Measurements from ENCODE around the gene IL1RL2.

DNA sequence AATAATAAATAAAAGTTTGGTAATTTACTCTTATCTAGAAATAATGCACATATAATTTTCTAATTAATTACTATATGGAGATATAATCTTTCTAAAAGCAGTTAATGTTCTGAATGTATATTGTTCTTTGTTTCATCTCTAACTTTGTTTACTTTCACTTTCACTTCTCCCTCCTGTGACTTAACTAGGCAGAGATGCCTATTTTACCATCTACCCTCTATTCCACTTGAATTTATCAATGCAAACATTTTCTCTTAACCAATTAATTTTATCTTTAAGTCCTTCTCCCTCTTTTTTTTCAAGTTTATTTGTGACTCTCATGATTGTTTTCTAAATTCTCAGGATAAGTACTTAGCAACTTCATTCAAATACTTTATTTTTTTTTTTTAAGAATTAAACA lies 69.5 kb downstream of the IL1RL2 start:
- TF ChIP-seq, protein P1, sequence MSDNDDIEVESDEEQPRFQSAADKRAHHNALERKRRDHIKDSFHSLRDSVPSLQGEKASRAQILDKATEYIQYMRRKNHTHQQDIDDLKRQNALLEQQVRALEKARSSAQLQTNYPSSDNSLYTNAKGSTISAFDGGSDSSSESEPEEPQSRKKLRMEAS (IDR thresholded peaks at IDR 0.05), result no peak
- TF ChIP-seq, protein P2, sequence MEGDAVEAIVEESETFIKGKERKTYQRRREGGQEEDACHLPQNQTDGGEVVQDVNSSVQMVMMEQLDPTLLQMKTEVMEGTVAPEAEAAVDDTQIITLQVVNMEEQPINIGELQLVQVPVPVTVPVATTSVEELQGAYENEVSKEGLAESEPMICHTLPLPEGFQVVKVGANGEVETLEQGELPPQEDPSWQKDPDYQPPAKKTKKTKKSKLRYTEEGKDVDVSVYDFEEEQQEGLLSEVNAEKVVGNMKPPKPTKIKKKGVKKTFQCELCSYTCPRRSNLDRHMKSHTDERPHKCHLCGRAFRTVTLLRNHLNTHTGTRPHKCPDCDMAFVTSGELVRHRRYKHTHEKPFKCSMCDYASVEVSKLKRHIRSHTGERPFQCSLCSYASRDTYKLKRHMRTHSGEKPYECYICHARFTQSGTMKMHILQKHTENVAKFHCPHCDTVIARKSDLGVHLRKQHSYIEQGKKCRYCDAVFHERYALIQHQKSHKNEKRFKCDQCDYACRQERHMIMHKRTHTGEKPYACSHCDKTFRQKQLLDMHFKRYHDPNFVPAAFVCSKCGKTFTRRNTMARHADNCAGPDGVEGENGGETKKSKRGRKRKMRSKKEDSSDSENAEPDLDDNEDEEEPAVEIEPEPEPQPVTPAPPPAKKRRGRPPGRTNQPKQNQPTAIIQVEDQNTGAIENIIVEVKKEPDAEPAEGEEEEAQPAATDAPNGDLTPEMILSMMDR (IDR thresholded peaks at IDR 0.05; ENCODE audit: low read depth, low read length, missing input control), result no peak
- no peak for TF ChIP-seq SP1 (IDR thresholded peaks at IDR 0.05)
- TF ChIP-seq RAD21 (IDR thresholded peaks at IDR 0.05), result no peak
- no peak for TF ChIP-seq TAF1 (conservative IDR thresholded peaks at IDR 0.05)
- TF ChIP-seq, protein P3, sequence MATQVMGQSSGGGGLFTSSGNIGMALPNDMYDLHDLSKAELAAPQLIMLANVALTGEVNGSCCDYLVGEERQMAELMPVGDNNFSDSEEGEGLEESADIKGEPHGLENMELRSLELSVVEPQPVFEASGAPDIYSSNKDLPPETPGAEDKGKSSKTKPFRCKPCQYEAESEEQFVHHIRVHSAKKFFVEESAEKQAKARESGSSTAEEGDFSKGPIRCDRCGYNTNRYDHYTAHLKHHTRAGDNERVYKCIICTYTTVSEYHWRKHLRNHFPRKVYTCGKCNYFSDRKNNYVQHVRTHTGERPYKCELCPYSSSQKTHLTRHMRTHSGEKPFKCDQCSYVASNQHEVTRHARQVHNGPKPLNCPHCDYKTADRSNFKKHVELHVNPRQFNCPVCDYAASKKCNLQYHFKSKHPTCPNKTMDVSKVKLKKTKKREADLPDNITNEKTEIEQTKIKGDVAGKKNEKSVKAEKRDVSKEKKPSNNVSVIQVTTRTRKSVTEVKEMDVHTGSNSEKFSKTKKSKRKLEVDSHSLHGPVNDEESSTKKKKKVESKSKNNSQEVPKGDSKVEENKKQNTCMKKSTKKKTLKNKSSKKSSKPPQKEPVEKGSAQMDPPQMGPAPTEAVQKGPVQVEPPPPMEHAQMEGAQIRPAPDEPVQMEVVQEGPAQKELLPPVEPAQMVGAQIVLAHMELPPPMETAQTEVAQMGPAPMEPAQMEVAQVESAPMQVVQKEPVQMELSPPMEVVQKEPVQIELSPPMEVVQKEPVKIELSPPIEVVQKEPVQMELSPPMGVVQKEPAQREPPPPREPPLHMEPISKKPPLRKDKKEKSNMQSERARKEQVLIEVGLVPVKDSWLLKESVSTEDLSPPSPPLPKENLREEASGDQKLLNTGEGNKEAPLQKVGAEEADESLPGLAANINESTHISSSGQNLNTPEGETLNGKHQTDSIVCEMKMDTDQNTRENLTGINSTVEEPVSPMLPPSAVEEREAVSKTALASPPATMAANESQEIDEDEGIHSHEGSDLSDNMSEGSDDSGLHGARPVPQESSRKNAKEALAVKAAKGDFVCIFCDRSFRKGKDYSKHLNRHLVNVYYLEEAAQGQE (IDR thresholded peaks at IDR 0.05), result no peak
- no peak for TF ChIP-seq GABPA (IDR thresholded peaks at IDR 0.05 in 1 of 2, conservative IDR thresholded peaks at IDR 0.05 in 1 of 2)
- no peak for TF ChIP-seq YY1 (IDR thresholded peaks at IDR 0.05)
- TF ChIP-seq NR2F2 (IDR thresholded peaks at IDR 0.05), result no peak
- TF ChIP-seq EGR1 (IDR thresholded peaks at IDR 0.05; ENCODE audit: low read depth in 2 of 2), result no peak
- TF ChIP-seq, protein P4, sequence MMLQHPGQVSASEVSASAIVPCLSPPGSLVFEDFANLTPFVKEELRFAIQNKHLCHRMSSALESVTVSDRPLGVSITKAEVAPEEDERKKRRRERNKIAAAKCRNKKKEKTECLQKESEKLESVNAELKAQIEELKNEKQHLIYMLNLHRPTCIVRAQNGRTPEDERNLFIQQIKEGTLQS (IDR thresholded peaks at IDR 0.05), result no peak
